ENCODE results near the gene TTC22.

Gene TTC22

DNA sequence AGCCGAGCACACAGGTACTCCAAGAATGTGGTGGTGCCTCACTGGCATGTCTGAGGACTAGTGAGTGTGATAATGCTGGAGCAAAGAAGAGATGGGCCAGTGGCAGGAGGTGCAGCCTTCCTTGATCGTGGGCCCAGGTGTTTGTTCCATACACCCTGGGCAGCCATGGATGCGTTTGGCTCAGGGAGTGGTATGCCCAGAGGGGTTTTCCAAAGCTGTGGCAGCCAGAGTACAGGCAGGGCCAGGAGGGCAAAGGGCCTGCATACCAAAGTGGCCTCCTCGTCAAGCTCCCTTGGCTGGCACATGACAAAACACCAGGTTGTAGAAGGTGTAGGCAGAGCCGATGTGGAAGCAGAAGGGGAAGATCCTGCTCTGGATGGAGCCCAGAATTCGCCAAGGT, 55.8 kb downstream of the TTC22 start:
- DNase-seq: no peak

DNA sequence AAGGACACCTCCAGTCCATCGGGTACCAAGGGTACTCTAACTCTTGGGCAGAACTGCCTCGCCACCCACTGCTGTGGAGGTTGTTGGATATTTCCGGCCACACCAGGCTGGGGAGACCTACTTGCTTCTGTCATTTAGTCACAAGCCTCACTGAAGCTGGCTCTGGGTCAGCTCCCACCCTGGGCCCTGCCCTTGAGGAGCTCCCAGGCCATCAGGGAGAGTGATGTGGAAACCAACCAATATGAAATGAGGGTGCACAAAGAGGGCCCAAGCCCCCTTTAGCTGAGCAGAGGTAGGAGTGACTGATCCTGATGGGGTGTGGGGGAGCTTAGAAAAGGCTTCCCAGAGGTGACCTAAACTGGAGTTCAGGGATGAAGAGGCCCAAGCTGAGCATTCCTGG, 56.4 kb downstream of the TTC22 start:
- DNase-seq: no peak

DNA sequence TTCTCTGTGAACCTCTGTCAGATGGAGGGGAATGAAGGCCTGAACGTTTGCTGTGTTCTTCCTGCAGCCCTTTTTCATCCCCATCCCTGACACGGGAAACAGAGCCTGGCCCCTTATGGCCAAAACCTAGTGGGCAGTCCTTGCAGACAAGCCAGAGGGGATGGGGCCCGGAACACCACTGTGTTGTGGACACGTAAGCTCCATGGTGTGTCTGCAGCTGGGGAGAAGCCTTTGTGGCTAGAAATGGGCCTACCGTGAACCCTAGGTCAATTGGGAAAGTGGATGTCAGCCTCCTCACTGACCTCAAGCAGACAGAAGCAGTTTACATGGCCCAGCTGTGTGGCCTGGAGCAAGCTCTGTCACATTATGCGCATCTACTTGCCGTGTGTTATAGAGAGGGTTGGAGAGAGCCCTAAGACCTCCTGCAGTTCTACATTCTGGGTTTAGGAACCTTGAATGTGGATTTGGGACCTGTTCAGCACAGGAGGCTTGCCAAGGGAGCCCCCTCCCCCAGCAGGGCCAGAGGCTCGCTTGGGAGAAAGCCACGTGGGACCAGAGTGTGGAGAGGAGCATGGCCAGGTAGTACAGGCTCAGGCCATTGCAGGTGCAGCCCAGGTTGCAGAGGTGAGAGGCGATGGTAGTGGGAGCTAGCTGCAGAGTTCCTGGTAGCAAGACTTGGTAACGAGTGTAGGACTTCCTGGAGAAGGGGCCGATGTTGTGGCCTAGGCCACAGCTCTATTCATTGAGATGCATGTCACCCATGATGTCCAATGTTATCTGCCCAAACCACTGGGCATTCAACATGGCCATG, 57.5 kb downstream of the TTC22 start:
- DNase-seq: no peak

GRCh38 chr1:54742282-54742681, 58.8 kb downstream of the TTC22 start:
- no peak for DNase-seq

DNA sequence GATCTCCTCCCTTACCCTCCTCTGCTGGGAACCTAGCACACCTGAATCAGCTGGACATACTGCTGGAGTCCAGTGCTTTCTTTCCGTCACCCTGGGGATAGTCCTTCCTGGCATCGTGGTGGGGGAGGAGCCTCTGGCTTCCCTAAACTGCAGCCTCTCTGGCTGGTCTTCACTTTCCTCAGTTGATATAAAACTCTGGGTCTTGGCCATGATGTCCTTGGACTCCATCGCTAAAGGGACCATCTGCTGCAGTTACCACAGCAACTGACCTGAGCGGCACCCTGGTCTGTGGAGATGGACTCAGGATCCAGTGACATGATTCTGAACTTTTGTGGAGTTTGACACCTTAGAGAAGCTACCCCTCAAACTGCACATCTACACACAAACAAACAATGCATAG, 59.6 kb downstream of the TTC22 start:
- no peak for DNase-seq

GRCh38 chr1:54738244-54738643, 62.9 kb downstream of the TTC22 start:
- no peak for DNase-seq

- no peak for DNase-seq
Measured at GRCh38 chr1:54736685-54737084, 64.4 kb downstream of the TTC22 start.
